Measurements from ENCODE around the gene TRIM67.

Gene TRIM67

DNA sequence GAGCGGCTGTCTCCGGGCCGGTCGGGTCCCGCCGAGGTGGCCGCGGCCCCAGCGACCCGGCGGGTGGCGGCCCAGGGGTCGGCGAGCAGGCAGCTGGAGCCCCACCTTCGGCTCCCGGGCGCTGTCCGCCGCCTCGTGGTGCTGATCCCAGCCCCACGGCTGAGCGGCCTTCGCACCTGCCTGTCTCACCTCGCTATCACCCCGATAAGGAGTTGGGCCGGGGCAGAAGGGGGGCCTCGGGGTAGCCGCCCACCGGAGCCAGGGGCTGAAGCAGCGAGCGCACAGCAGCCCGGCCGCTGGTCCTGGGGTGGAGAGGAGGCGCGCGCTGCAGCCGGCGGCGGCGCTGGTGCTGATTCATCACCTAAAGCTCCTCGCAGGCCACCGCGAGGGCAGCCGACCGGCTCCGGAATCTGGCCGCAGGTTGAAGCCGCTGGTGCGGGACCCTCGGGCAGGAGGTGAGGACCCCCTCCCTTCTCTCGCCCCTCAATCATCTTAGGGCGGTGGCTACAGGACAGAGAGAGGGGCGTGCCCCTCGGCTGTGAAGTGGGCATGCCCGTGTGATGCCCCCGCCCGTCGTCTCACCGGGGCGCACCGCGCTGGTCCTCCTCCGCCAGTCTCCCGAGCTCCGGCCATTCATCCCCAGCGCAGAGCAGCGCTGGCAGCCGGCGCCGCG is 575 bp downstream of the TRIM67 start:
- no peaks in the 10 kb centered on the region for H3K9me3 ChIP-seq
- H3K27me3 ChIP-seq: peaks cover 2% of the 10 kb centered on the region; the same call in 1 of the 2 replicates
- H3K36me3 ChIP-seq: no peaks in the 10 kb centered on the region
- H3K4me1 ChIP-seq: no peaks in the 10 kb centered on the region
- peak; percentile 72 for DNase-seq
- TF ChIP-seq, protein P1, sequence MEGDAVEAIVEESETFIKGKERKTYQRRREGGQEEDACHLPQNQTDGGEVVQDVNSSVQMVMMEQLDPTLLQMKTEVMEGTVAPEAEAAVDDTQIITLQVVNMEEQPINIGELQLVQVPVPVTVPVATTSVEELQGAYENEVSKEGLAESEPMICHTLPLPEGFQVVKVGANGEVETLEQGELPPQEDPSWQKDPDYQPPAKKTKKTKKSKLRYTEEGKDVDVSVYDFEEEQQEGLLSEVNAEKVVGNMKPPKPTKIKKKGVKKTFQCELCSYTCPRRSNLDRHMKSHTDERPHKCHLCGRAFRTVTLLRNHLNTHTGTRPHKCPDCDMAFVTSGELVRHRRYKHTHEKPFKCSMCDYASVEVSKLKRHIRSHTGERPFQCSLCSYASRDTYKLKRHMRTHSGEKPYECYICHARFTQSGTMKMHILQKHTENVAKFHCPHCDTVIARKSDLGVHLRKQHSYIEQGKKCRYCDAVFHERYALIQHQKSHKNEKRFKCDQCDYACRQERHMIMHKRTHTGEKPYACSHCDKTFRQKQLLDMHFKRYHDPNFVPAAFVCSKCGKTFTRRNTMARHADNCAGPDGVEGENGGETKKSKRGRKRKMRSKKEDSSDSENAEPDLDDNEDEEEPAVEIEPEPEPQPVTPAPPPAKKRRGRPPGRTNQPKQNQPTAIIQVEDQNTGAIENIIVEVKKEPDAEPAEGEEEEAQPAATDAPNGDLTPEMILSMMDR (IDR thresholded peaks at IDR 0.05; ENCODE audit: low read depth, low read length): 0 out of 2 replicates have a peak, but pooled peaks have one; percentile 12
- H3K4me3 ChIP-seq (ENCODE audit: low read depth, low read length): peak overlapping the region; percentile 75

DNA sequence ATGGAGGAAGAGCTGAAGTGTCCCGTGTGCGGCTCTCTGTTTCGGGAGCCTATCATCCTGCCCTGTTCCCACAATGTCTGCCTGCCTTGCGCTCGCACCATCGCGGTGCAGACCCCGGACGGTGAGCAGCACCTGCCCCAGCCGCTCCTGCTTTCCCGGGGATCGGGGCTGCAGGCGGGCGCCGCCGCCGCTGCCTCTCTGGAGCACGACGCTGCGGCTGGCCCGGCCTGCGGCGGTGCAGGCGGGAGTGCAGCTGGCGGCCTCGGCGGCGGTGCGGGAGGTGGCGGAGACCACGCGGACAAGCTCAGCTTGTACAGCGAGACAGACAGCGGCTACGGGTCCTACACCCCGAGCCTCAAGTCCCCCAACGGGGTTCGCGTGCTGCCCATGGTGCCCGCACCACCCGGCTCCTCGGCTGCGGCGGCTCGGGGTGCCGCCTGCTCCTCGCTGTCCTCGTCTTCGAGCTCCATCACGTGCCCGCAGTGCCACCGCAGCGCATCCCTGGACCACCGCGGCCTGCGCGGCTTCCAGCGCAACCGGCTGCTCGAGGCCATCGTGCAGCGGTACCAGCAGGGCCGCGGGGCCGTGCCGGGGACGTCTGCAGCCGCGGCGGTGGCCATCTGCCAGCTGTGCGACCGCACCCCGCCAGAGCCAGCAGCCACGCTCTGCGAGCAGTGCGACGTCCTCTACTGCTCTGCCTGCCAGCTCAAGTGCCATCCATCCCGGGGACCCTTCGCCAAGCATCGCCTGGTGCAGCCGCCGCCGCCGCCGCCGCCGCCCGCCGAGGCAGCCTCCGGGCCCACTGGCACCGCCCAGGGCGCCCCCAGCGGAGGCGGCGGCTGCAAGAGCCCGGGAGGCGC is 1.3 kb downstream of the TRIM67 start:
- Histone ChIP-seq H3K27me3 (peaks cover 2% of the 10 kb centered on the region; the same call in 1 of the 2 replicates), H3K4me3 (ENCODE audit: low read depth, low read length) (peak overlapping the region; percentile 75), H3K9me3 (no peaks in the 10 kb centered on the region), H3K4me1 (no peaks in the 10 kb centered on the region), H3K36me3 (no peaks in the 10 kb centered on the region)
- DNase-seq: peak; percentile 53
- TF ChIP-seq, protein P1 (IDR thresholded peaks at IDR 0.05; ENCODE audit: low read depth, low read length): no peak

DNA sequence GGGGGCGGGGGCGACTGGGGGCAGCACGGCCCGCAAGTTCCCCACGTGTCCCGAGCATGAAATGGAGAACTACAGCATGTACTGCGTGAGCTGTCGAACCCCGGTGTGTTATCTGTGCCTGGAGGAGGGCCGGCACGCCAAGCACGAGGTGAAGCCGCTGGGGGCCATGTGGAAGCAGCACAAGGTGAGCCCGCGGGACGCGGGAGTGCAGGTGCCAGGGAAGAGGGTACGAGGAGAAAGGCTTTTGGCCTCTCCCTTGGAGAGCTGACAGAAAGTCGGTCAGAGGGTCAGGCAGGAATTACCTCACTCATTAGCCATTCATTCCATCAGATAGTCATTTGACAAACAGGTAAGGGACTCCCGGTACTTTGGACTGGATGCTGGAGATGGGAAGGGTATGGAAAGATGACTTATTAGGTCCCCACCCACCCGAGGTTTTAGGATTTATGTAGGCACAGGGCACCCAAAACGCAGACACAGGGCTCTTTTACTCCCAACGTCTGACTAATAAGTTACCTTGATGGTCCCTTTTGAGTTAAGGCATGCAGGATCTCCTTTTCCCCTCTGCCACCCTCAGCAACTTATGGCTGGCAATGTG is 2.1 kb downstream of the TRIM67 start:
- Histone ChIP-seq H3K9me3 (no peaks in the 10 kb centered on the region), H3K4me3 (ENCODE audit: low read depth, low read length) (no peak overlapping the region), H3K36me3 (no peaks in the 10 kb centered on the region), H3K4me1 (no peaks in the 10 kb centered on the region), H3K27me3 (peaks cover 2% of the 10 kb centered on the region; the same call in 1 of the 2 replicates)
- TF ChIP-seq, protein P1 (IDR thresholded peaks at IDR 0.05; ENCODE audit: low read depth, low read length): no peak
- no peak for DNase-seq

DNA sequence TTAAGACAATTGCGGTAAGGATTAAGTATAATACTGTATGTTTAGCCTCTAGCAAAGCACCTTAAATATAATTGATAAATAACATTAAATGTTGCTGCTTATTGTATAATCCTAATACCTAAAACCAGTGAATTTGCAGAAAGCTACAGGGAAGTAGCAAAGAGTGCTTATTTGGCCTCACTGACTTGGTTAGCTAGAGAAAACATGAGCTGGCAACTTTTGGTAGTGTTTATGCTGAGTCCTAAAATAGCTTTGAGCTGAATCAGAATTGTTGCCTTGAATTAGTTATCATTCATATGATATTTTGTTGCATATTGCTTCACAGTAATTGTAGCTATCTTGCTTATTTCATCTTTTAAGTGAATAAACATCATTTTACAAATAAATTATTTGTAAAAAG is 3.5 kb downstream of the TRIM67 start:
- peaks cover 2% of the 10 kb centered on the region; the same call in 1 of the 2 replicates for H3K27me3 ChIP-seq
- no peak for DNase-seq

DNA sequence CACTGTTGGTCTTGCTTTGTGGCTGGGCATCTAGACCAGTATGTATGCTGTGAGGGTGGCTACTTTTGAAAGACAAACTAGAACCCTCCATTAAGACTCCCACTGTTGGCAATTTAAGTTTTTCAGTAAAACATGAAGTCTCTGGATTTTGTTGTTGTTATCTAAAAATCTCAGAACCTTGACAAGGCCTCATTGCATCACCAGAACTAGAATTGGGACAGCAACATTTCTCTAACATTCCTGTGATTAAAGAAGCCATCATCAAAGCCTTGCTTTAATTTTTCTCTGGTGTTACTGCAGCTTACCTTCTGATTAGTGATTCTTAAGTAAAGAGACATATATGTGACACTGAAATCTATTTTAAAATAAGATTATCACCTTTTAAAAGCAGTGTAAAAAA is 4.5 kb downstream of the TRIM67 start:
- H3K36me3 ChIP-seq: no peaks in the 10 kb centered on the region
- no peaks in the 10 kb centered on the region for H3K9me3 ChIP-seq
- H3K4me1 ChIP-seq: no peaks in the 10 kb centered on the region
- TF ChIP-seq, protein P1 (IDR thresholded peaks at IDR 0.05; ENCODE audit: low read depth, low read length): no peak
- peaks cover 2% of the 10 kb centered on the region; the same call in 1 of the 2 replicates for H3K27me3 ChIP-seq
- DNase-seq: no peak
- no peak overlapping the region for H3K4me3 ChIP-seq (ENCODE audit: low read depth, low read length)

More for the DNA sequence above, 3.5 kb downstream of the TRIM67 start:
- Histone ChIP-seq H3K4me1 (no peaks in the 10 kb centered on the region), H3K36me3 (no peaks in the 10 kb centered on the region), H3K9me3 (no peaks in the 10 kb centered on the region), H3K4me3 (ENCODE audit: low read depth, low read length) (no peak overlapping the region)
- TF ChIP-seq, protein P1 (IDR thresholded peaks at IDR 0.05; ENCODE audit: low read depth, low read length): no peak

Measured in BE2C (cell line).